Endodermal cell (in vitro differentiated cells): Measurements from ENCODE around the gene TMED3. TPM values are rescaled to one million over a fixed set of nuclear protein-coding genes. Genes with fewer than 3 reads are reported as not detected.

ENCODE experiments used
- DNase-seq: peaks from one replicate; pipeline ENCODE4 v3.0.0-alpha.2; 2017
- H3K27ac ChIP-seq: 2 replicates; pipeline ENCODE4 v1.5.1; 2013; ENCODE audit warnings: mild to moderate bottlenecking, low read depth, low read length, moderate library complexity
- H3K27me3 ChIP-seq: 2 replicates; pipeline ENCODE4 v1.6.1; 2013; ENCODE audit warnings: mild to moderate bottlenecking, low read length, moderate library complexity; ENCODE audit not compliant: insufficient read depth, control insufficient read depth, poor library complexity, severe bottlenecking
- H3K36me3 ChIP-seq: 2 replicates; pipeline ENCODE4 v1.7.0; 2013; ENCODE audit warnings: mild to moderate bottlenecking, low read length, moderate library complexity; ENCODE audit not compliant: control insufficient read depth, insufficient read depth
- H3K4me1 ChIP-seq: one replicate; pipeline ENCODE4 v1.7.0; 2013; ENCODE audit warnings: low read length; ENCODE audit not compliant: control insufficient read depth, insufficient read depth
- H3K4me3 ChIP-seq: 2 replicates; pipeline ENCODE4 v1.5.1; 2013; ENCODE audit warnings: mild to moderate bottlenecking, low read length, moderate library complexity
- H3K9ac ChIP-seq: 2 replicates; pipeline ENCODE4 v1.6.1; 2013; ENCODE audit warnings: mild to moderate bottlenecking, low read length, moderate library complexity; ENCODE audit not compliant: poor library complexity, severe bottlenecking; ENCODE audit errors: extremely low read depth
- H3K9me3 ChIP-seq: 2 replicates; pipeline ENCODE4 v1.6.1; 2013; ENCODE audit warnings: mild to moderate bottlenecking, low read length, moderate library complexity; ENCODE audit not compliant: control insufficient read depth
- H3K27ac Mint-ChIP-seq: 2 replicates; pipeline ENCODE4 v1.8.0; 2020; ENCODE audit warnings: mixed read lengths
- H3K27me3 Mint-ChIP-seq: 2 replicates; pipeline ENCODE4 v1.8.0; 2021; ENCODE audit warnings: mild to moderate bottlenecking, mixed read lengths; ENCODE audit not compliant: insufficient read depth
- H3K36me3 Mint-ChIP-seq: 2 replicates; pipeline ENCODE4 v1.8.0; 2020; ENCODE audit warnings: low read depth, mixed read lengths
- H3K4me1 Mint-ChIP-seq: 2 replicates; pipeline ENCODE4 v1.8.0; 2020; ENCODE audit warnings: mixed read lengths
- H3K4me3 Mint-ChIP-seq: 2 replicates; pipeline ENCODE4 v1.8.0; 2020; ENCODE audit warnings: mild to moderate bottlenecking, moderate library complexity, mixed read lengths
- H3K9me3 Mint-ChIP-seq: 2 replicates; pipeline ENCODE4 v1.8.0; 2020; ENCODE audit warnings: mild to moderate bottlenecking, mixed read lengths
- WGBS, 2 experiments: methylation state at CpG; one replicate each; pipeline versions ENCODE4 v1.1.5 to v1.1.7; 2013; ENCODE audit warnings: missing lambda C conversion rate in 2 of 2, mixed read lengths in 1 of 2; ENCODE audit not compliant: insufficient coverage in 1 of 2, insufficient read length in 1 of 2; 5-methylcytosine and 5-hydroxymethylcytosine counted together
- total RNA-seq, 2 donors: library from RNA; stranded (reverse); fragmentation: NEBNext Ultra II Directional in 1 of 2; extraction: Animal tissue kit (Norgen Biotek cat#: 25700) in 1 of 2; gene quantifications; 2 replicates in 1 of 2; 3 replicates in 1 of 2; pipeline ENCODE4 v1.2.1, GENCODE V29; 2021
- TF ChIP-seq, protein P1 (sequence below): fragments of 200-600 bp; sonication (generic); conservative IDR thresholded peaks from 2 replicates; pipeline ENCODE4 v1.5.0; 2021; ENCODE audit warnings: antibody characterized with exemption, mild to moderate bottlenecking

Gene TMED3
- total RNA-seq, 2 donors from 2014 or later = 44.8 to 48.9 TPM

DNA sequence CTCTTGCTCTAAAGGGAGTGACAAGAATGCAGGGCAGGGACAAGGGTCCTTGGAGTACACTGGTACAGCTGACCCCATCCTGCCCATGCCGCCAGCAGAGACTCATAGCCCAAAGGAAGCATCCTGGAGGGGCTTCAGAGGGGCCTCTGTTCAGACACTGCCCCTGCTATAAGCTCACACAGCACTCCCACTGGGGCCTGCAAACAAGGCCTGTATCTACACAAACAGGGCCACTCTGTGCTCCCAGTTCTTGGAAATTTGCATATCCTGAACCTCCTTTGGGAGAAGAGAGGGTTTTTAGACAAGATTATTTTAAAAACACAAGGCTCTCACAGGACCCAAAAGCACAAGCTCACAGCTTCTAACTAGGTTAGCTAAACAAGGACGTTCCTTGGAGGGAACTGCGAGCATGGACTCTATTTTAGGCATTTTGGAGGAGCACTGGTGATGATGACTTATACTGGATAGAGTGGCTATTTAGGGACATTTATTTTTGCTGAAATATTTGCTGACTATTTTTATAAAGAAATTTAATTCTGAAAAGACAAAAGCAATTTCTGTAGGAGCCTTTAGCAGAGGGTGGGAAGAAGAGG lies 44.8 kb upstream of the TMED3 start:
- no peaks in the 10 kb centered on the region for H3K4me1 ChIP-seq
- H3K27ac Mint-ChIP-seq = no peak overlapping the region

DNA sequence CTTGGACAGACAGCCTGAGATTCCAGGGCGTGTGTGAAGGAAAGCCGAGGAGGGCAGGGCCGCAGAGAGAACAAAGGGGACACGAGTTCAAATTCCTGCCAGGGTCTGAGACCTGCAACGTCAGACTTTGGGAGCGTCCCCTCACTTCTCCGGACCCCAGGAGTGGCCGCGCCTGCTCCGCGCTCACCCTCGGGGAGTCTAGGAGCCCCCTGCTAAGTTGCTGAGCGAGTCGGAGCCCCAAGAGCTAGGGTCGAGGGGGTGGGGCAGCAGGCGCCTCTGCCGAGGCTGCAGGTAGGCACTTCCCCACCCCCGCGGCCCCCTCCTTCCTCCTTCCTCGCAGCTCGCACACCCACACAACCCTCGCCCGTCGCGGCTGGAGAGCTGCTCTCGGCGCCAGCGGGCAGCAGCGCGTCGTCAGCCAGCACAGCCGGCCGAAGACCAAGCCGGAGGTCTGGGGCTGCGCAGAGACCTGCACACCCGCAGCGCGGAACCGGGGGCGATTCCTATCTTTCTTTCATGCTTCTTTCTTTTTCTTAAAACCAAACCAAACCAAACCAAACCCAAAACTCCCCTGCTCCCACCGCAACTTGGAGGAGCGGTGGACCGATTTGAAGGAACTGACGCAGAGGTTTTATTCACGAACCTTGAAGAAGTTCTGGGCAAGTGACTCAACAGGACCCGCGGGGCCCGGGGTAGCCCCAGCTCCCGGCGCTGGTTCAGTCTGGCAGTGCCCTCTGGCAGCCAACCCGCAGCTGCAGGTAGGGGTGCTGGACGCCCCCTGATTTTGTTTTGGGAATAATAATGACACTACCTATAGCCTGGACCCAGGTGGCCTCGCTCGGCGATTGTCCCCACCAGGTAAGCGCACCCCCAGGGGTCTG lies 28.3 kb upstream of the TMED3 start, which contains the start of gene ANKRD34C:
TSS of gene ANKRD34C (plus strand) at position 352 of the 881 bp plus-strand sequence. CDS start 10,563 bp downstream, outside the sequence.
- Histone ChIP-seq H3K9ac (no peak within 1 kb of the TSS), H3K27me3 (peaks cover 91% of the 10 kb centered on the region)

More for the DNA sequence above, 44.8 kb upstream of the TMED3 start:
- Mint-ChIP-seq H3K4me1 (no peaks in the 10 kb centered on the region), H3K4me3 (no peak overlapping the region), H3K9me3 (no peaks in the 10 kb centered on the region), H3K27me3 (peaks cover 2% of the 10 kb centered on the region), H3K36me3 (no peaks in the 10 kb centered on the region)
- Histone ChIP-seq H3K9ac (no peak overlapping the region), H3K27ac (no peak overlapping the region), H3K27me3 (no peaks in the 10 kb centered on the region), H3K4me3 (no peak overlapping the region), H3K36me3 (no peaks in the 10 kb centered on the region), H3K9me3 (no peaks in the 10 kb centered on the region)
- WGBS, 2 experiments = 92 to 100% methylated on average over 2 to 3 of the region's 3 CpGs
- TF ChIP-seq, protein P1, sequence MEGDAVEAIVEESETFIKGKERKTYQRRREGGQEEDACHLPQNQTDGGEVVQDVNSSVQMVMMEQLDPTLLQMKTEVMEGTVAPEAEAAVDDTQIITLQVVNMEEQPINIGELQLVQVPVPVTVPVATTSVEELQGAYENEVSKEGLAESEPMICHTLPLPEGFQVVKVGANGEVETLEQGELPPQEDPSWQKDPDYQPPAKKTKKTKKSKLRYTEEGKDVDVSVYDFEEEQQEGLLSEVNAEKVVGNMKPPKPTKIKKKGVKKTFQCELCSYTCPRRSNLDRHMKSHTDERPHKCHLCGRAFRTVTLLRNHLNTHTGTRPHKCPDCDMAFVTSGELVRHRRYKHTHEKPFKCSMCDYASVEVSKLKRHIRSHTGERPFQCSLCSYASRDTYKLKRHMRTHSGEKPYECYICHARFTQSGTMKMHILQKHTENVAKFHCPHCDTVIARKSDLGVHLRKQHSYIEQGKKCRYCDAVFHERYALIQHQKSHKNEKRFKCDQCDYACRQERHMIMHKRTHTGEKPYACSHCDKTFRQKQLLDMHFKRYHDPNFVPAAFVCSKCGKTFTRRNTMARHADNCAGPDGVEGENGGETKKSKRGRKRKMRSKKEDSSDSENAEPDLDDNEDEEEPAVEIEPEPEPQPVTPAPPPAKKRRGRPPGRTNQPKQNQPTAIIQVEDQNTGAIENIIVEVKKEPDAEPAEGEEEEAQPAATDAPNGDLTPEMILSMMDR = no peak
- DNase-seq = no peak

More for the DNA sequence above, 28.3 kb upstream of the TMED3 start, which contains the start of gene ANKRD34C:
- WGBS, 2 experiments = 3 to 10% methylated on average over 10 to 56 of the region's 56 CpGs
- H3K9me3 Mint-ChIP-seq = no peaks in the 10 kb centered on the region
- Histone ChIP-seq H3K36me3 (no peaks in the 10 kb centered on the region), H3K27ac (no peak within 1 kb of the TSS), H3K4me1 (no peaks in the 10 kb centered on the region), H3K9me3 (no peaks in the 10 kb centered on the region), H3K4me3 (no peak within 1 kb of the TSS)
- peak within 1 kb of the TSS; percentile 30 for H3K4me3 Mint-ChIP-seq
- TF ChIP-seq, protein P1 = no peak
- no peaks in the 10 kb centered on the region for H3K36me3 Mint-ChIP-seq
- DNase-seq = peak; percentile 72
- no peak within 1 kb of the TSS for H3K27ac Mint-ChIP-seq
- H3K27me3 Mint-ChIP-seq = peaks cover 85% of the 10 kb centered on the region
- H3K4me1 Mint-ChIP-seq = peaks cover 4% of the 10 kb centered on the region
